ENCODE measurements around the gene DNAJB6. TPM values are rescaled to one million over a fixed set of nuclear protein-coding genes. Genes with fewer than 3 reads are reported as not detected.

The DNAJB6 gene
- total RNA-seq, 1 experiment from 2014 or later: 124 TPM

GRCh38 chr7:157429680-157430224 is 92.9 kb downstream of the DNAJB6 start:
- BruUV-seq (replicated peaks): no TSS peak
- H3K36me3 Mint-ChIP-seq (ENCODE audit: insufficient read depth, unreplicated experiment): no peaks in the 10 kb centered on the region
- no peak for DNase-seq (ENCODE audit: unreplicated experiment)
- TF ChIP-seq CTCF (IDR thresholded peaks at IDR 0.05; ENCODE audit: unreplicated experiment): no peak
- H3K9me3 Mint-ChIP-seq (ENCODE audit: unreplicated experiment): no peaks in the 10 kb centered on the region
- H3K4me1 Mint-ChIP-seq (ENCODE audit: insufficient read depth, unreplicated experiment): peaks cover 11% of the 10 kb centered on the region
- no peak overlapping the region for H3K4me3 Mint-ChIP-seq (ENCODE audit: unreplicated experiment)
- CTCF ChIA-PET: interaction anchor here (1.0 kb wide), 2 partner anchors 925 to 978 kb away, joined by 3 read pairs; no protein-coding TSS in a partner anchor
- POLR2A ChIA-PET: interaction anchor here (0.6 kb wide), 1 partner anchor 155 kb away, joined by 4 read pairs; no protein-coding TSS in a partner anchor
- H3K27ac Mint-ChIP-seq (ENCODE audit: low read depth, unreplicated experiment): no peak overlapping the region
- intact Hi-C loops (cut with micrococcal nuclease): loop anchor here (10.0 kb wide), 1 partner anchor 975 kb away; no protein-coding TSS in a partner anchor
- no peaks in the 10 kb centered on the region for H3K27me3 Mint-ChIP-seq (ENCODE audit: insufficient read depth, unreplicated experiment)

DNA sequence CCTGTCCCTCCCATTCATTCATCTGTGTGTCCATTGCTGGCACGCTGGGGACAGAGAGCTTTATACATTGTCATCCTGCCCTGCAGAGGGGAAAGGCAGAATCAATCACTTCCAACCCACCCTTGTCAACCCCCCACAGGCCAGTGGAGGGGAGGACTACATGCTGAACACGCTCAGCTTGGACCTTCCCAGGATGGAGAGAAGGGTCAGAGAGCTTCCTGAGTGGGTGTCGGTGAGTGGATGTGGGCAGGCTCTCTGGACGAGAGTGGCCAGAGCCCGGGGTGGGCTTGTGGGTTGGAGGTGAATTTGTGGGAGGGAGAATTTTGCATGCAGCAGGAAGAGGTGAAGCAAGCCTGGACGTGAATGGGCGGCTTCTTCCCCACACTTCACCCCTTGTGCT is 93.9 kb downstream of the DNAJB6 start:
- H3K27me3 Mint-ChIP-seq (ENCODE audit: insufficient read depth, unreplicated experiment): no peaks in the 10 kb centered on the region
- no peak overlapping the region for H3K4me3 Mint-ChIP-seq (ENCODE audit: unreplicated experiment)
- no peak for DNase-seq (ENCODE audit: unreplicated experiment)
- H3K4me1 Mint-ChIP-seq (ENCODE audit: insufficient read depth, unreplicated experiment): peaks cover 11% of the 10 kb centered on the region
- TF ChIP-seq CTCF (IDR thresholded peaks at IDR 0.05; ENCODE audit: unreplicated experiment): no peak
- no peaks in the 10 kb centered on the region for H3K36me3 Mint-ChIP-seq (ENCODE audit: insufficient read depth, unreplicated experiment)
- no peak overlapping the region for H3K27ac Mint-ChIP-seq (ENCODE audit: low read depth, unreplicated experiment)
- no TSS peak for BruUV-seq (replicated peaks)
- ChIA-PET CTCF (interaction anchor here (0.6 to 1.6 kb wide), 2 partner anchors 862 to 977 kb away, joined by 3 to 5 read pairs; no protein-coding TSS in a partner anchor), POLR2A (no interaction called here)
- no peaks in the 10 kb centered on the region for H3K9me3 Mint-ChIP-seq (ENCODE audit: unreplicated experiment)
- intact Hi-C loops (cut with micrococcal nuclease): loop anchor here (10.0 kb wide), 1 partner anchor 974 kb away; no protein-coding TSS in a partner anchor

- CTCF ChIA-PET: interaction anchor here (0.6 to 2.0 kb wide), 10 partner anchors 10 to 977 kb away, joined by 3 to 8 read pairs (median 4); no protein-coding TSS in a partner anchor
- no peak for DNase-seq (ENCODE audit: unreplicated experiment)
- no peak for TF ChIP-seq CTCF (IDR thresholded peaks at IDR 0.05; ENCODE audit: unreplicated experiment)
- peaks cover 11% of the 10 kb centered on the region for H3K4me1 Mint-ChIP-seq (ENCODE audit: insufficient read depth, unreplicated experiment)
- H3K27me3 Mint-ChIP-seq (ENCODE audit: insufficient read depth, unreplicated experiment): no peaks in the 10 kb centered on the region
- no peaks in the 10 kb centered on the region for H3K9me3 Mint-ChIP-seq (ENCODE audit: unreplicated experiment)
- no peak overlapping the region for H3K27ac Mint-ChIP-seq (ENCODE audit: low read depth, unreplicated experiment)
- intact Hi-C loops (cut with micrococcal nuclease): loop anchor here (10.0 kb wide), 1 partner anchor 973 kb away; no protein-coding TSS in a partner anchor
- no TSS peak for BruUV-seq (replicated peaks)
- H3K36me3 Mint-ChIP-seq (ENCODE audit: insufficient read depth, unreplicated experiment): no peaks in the 10 kb centered on the region
- H3K4me3 Mint-ChIP-seq (ENCODE audit: unreplicated experiment): no peak overlapping the region
- POLR2A ChIA-PET: no interaction called here
Measured at GRCh38 chr7:157431173-157431950, 94.6 kb downstream of the DNAJB6 start.

DNA sequence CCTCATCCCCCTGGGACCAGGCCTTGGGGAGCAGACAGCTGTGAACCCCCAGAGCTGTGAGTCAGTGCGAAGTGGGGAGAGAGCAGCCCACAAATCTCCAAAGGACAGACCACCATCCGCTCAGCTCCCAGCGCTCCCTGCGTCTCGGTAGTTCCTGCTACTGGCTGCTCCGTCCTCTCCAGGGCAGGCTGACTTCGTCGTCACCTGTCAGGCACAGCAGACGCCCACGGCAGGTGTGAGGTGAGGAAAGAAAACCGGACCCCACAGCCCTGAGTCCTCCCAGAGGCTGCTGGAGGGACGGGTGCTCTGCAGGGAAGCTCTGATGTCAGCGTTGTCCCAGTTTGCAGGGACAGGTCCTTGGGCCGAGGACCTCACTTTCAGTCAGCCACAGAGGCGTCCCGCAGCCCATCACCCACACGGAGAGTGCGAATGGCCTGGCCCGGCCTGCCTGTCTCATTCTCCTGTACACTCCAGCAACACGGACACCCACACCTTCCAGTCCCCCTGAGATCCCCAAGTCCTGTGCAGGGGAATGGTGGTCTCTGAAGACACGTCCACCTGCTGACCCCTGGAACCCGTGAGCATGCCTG is 95.2 kb downstream of the DNAJB6 start:
- ChIA-PET POLR2A (no interaction called here), CTCF (interaction anchor here (0.5 to 2.0 kb wide), 28 partner anchors 11 to 978 kb away, joined by 3 to 8 read pairs (median 4); no protein-coding TSS in a partner anchor)
- no peaks in the 10 kb centered on the region for H3K27me3 Mint-ChIP-seq (ENCODE audit: insufficient read depth, unreplicated experiment)
- BruUV-seq (replicated peaks): no TSS peak
- no peak overlapping the region for H3K27ac Mint-ChIP-seq (ENCODE audit: low read depth, unreplicated experiment)
- H3K9me3 Mint-ChIP-seq (ENCODE audit: unreplicated experiment): no peaks in the 10 kb centered on the region
- intact Hi-C loops (cut with micrococcal nuclease): loop anchor here (10.0 kb wide), 1 partner anchor 973 kb away; no protein-coding TSS in a partner anchor
- peaks cover 11% of the 10 kb centered on the region for H3K4me1 Mint-ChIP-seq (ENCODE audit: insufficient read depth, unreplicated experiment)
- DNase-seq (ENCODE audit: unreplicated experiment): no peak
- TF ChIP-seq CTCF (IDR thresholded peaks at IDR 0.05; ENCODE audit: unreplicated experiment): no peak
- H3K4me3 Mint-ChIP-seq (ENCODE audit: unreplicated experiment): peak overlapping the region; percentile 50
- no peaks in the 10 kb centered on the region for H3K36me3 Mint-ChIP-seq (ENCODE audit: insufficient read depth, unreplicated experiment)

Measured in MCF 10A (cell line).